SU-DHL-6 (cell line): ENCODE results near the gene LMOD1.

Source experiments
- H2AFZ ChIP-seq: fragments of 200-600 bp; sonication (generic); 2 replicates; pipeline ENCODE4 v1.6.1; 2014; ENCODE audit warnings: low read depth, mild to moderate bottlenecking, moderate library complexity, mixed read lengths, antibody characterized with exemption, low read length; ENCODE audit not compliant: severe bottlenecking
- H3F3A ChIP-seq: fragments of 200-600 bp; shearing (Covaris generic); 2 replicates; pipeline ENCODE4 v1.6.0; 2016; ENCODE audit warnings: antibody characterized with exemption, mild to moderate bottlenecking; ENCODE audit not compliant: insufficient read depth
- H3K27ac ChIP-seq: fragments of 200-600 bp; sonication (generic); 2 replicates; pipeline ENCODE4 v1.5.1; 2016; ENCODE audit warnings: low read depth, mild to moderate bottlenecking, low read length, moderate library complexity, mixed read lengths
- H3K27me3 ChIP-seq: fragments of 200-600 bp; sonication (generic), shearing (Covaris generic); 2 replicates; pipeline ENCODE4 v1.6.0; 2014; ENCODE audit warnings: mild to moderate bottlenecking, low read length
- H3K36me3 ChIP-seq: fragments of 200-600 bp; sonication (generic); 2 replicates; pipeline ENCODE4 v1.6.1; 2014; ENCODE audit warnings: mild to moderate bottlenecking, low read length, mixed read lengths
- H3K4me2 ChIP-seq: fragments of 300-600, 200-600 bp; shearing (Covaris generic), sonication (generic); 2 replicates; pipeline ENCODE4 v1.6.0; 2014; ENCODE audit warnings: low read length, low read depth, mild to moderate bottlenecking; ENCODE audit not compliant: poor library complexity, severe bottlenecking
- H3K4me3 ChIP-seq: fragments of 200-600 bp; sonication (generic); 2 replicates; pipeline ENCODE4 v1.5.1; 2014; ENCODE audit warnings: antibody characterized with exemption, low read length, mild to moderate bottlenecking, mixed read lengths; ENCODE audit not compliant: insufficient read depth, poor library complexity, severe bottlenecking
- H3K79me2 ChIP-seq: fragments of 200-600 bp; sonication (generic); 2 replicates; pipeline ENCODE4 v1.6.1; 2014; ENCODE audit warnings: mild to moderate bottlenecking, low read length, moderate library complexity; ENCODE audit not compliant: insufficient read depth
- H3K9ac ChIP-seq: fragments of 200-600 bp; sonication (generic); 2 replicates; pipeline ENCODE4 v1.7.0; 2014; ENCODE audit warnings: mild to moderate bottlenecking, low read length
- H3K9me2 ChIP-seq: fragments of 200-600 bp; sonication (generic); replicated peaks from 2 replicates; pipeline ENCODE4 v1.6.1; 2014; ENCODE audit warnings: low read length; ENCODE audit not compliant: insufficient read depth
- H3K9me3 ChIP-seq: fragments of 200-600 bp; sonication (generic); 2 replicates; pipeline ENCODE4 v1.6.1; 2014; ENCODE audit warnings: low read length, mixed read lengths; ENCODE audit not compliant: insufficient read depth
- H4K20me1 ChIP-seq: fragments of 200-600 bp; sonication (generic); 2 replicates; pipeline ENCODE4 v1.6.1; 2014; ENCODE audit warnings: low read depth, mild to moderate bottlenecking, antibody characterized with exemption, low read length, moderate library complexity, mixed read lengths
- CTCF ChIP-seq: fragments of 200-600 bp; sonication (generic); IDR thresholded peaks from one replicate; pipeline ENCODE4 v1.5.1; 2017; ENCODE audit warnings: antibody characterized with exemption, mild to moderate bottlenecking, low read length, moderate library complexity; ENCODE audit not compliant: insufficient read depth, poor library complexity, severe bottlenecking
- EZH2phosphoT487 ChIP-seq: fragments of 200-600 bp; sonication (generic), shearing (Covaris generic); conservative IDR thresholded peaks from 2 replicates; pipeline ENCODE4 v1.6.1; 2018; ENCODE audit warnings: mild to moderate bottlenecking, antibody characterized with exemption, low read length, moderate library complexity, mixed read lengths

LMOD1 gene

GRCh38 chr1:201892211-201892610, 54.1 kb downstream of the LMOD1 start:
- Histone ChIP-seq H3F3A (no peaks in the 10 kb centered on the region), H3K4me2 (no peak overlapping the region), H3K27me3 (no peaks in the 10 kb centered on the region), H3K27ac (no peak overlapping the region), H3K9me3 (no peaks in the 10 kb centered on the region), H2AFZ (no peak overlapping the region), H3K4me3 (no peak overlapping the region), H3K9me2 (no peaks in the 10 kb centered on the region), H3K9ac (no peak overlapping the region), H4K20me1 (no peaks in the 10 kb centered on the region), H3K79me2 (no peaks in the 10 kb centered on the region), H3K36me3 (no peaks in the 10 kb centered on the region)
- TF ChIP-seq EZH2phosphoT487 (no peak), CTCF (no peak)

GRCh38 chr1:201891451-201892045, 54.8 kb downstream of the LMOD1 start:
- H3K27me3 ChIP-seq: no peaks in the 10 kb centered on the region
- H4K20me1 ChIP-seq: no peaks in the 10 kb centered on the region
- no peak overlapping the region for H2AFZ ChIP-seq
- no peak overlapping the region for H3K4me2 ChIP-seq
- no peak overlapping the region for H3K9ac ChIP-seq
- H3K9me2 ChIP-seq: no peaks in the 10 kb centered on the region
- no peak overlapping the region for H3K4me3 ChIP-seq
- TF ChIP-seq CTCF: no peak
- no peak for TF ChIP-seq EZH2phosphoT487
- no peaks in the 10 kb centered on the region for H3K79me2 ChIP-seq
- H3K36me3 ChIP-seq: no peaks in the 10 kb centered on the region
- no peaks in the 10 kb centered on the region for H3K9me3 ChIP-seq
- no peak overlapping the region for H3K27ac ChIP-seq
- no peaks in the 10 kb centered on the region for H3F3A ChIP-seq

- no peak overlapping the region for H3K4me3 ChIP-seq
- H3K79me2 ChIP-seq: no peaks in the 10 kb centered on the region
- TF ChIP-seq CTCF: no peak
- no peak for TF ChIP-seq EZH2phosphoT487
- no peaks in the 10 kb centered on the region for H3K9me3 ChIP-seq
- H3K27ac ChIP-seq: no peak overlapping the region
- no peaks in the 10 kb centered on the region for H3K27me3 ChIP-seq
- no peak overlapping the region for H3K9ac ChIP-seq
- no peaks in the 10 kb centered on the region for H3K9me2 ChIP-seq
- no peaks in the 10 kb centered on the region for H3K36me3 ChIP-seq
- H2AFZ ChIP-seq: no peak overlapping the region
- H3F3A ChIP-seq: no peaks in the 10 kb centered on the region
- H3K4me2 ChIP-seq: no peak overlapping the region
- H4K20me1 ChIP-seq: no peaks in the 10 kb centered on the region
Measured at GRCh38 chr1:201890806-201891450, 55.4 kb downstream of the LMOD1 start.
